Right atrium auricular region (tissue), 2 donors: ENCODE measurements around the gene ZDHHC21. TPM values are rescaled to one million over a fixed set of nuclear protein-coding genes. Genes with fewer than 3 reads are reported as not detected.

ENCODE experiments used
- DNase-seq: peaks from one replicate; pipeline ENCODE4 v3.0.0-alpha.2; 2019; ENCODE audit warnings: low spot score
- H3K27ac ChIP-seq, 2 donors: fragments of 200-600 bp; sonication (generic); 1 replicate in 1 of 2; 2 replicates in 1 of 2; pipeline ENCODE4 v1.5.1; 2016 to 2019
- H3K27me3 ChIP-seq, 2 donors: fragments of 200-600 bp; sonication (generic); one replicate each; pipeline versions ENCODE4 v1.5.1 to v1.6.0; 2017 to 2019
- H3K36me3 ChIP-seq: fragments of 200-600 bp; sonication (generic); one replicate; pipeline ENCODE4 v1.5.1; 2016
- H3K4me1 ChIP-seq, 2 donors: fragments of 200-600 bp; sonication (generic); one replicate each; pipeline versions ENCODE4 v1.5.1 to v1.6.0; 2017 to 2019
- H3K4me3 ChIP-seq, 2 donors: fragments of 200-600 bp; sonication (generic); 1 replicate in 1 of 2; 2 replicates in 1 of 2; pipeline ENCODE4 v1.5.1; 2017 to 2019; ENCODE audit warnings: mild to moderate bottlenecking in 1 of 2, moderate library complexity in 1 of 2
- H3K9me3 ChIP-seq, 2 donors: fragments of 200-600 bp; sonication (generic); one replicate each; pipeline ENCODE4 v1.5.1; 2019
- total RNA-seq, 2 donors: library from RNA; depleted of rRNA; stranded (reverse); fragments of >200 nt; gene quantifications; one replicate each; pipeline ENCODE4 v1.1.0, GENCODE V29; 2016
- TF ChIP-seq, protein P1 (sequence below), 2 donors: fragments of 200-600 bp; sonication (generic); IDR thresholded peaks; one replicate each; pipeline ENCODE4 v1.5.1; 2019; ENCODE audit warnings: antibody characterized with exemption in 2 of 2

The ZDHHC21 gene
- total RNA-seq, 2 donors from 2014 or later: 8.0 to 12.1 TPM

DNA sequence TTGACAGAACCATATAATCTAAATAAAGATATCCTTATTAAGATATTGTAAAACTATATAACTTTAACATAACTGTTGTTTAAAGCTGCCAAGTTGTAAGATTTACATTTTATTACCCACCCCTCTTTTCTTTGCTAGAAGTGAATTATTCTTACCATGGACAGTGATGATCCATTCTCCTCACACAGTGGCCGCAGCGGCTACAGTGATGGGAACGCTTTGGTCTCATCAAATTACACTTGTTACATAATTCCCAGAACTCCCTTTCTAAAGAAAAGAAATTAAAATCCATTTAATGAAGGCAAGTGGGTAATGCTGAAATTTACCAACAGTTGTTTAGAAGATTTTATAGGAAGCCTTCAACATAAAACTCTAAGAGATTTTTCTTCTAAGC is 31.2 kb downstream of the ZDHHC21 start:
- Histone ChIP-seq H3K9me3 (no peaks in the 10 kb centered on the region), H3K36me3 (no peaks in the 10 kb centered on the region), H3K4me3 (no peak overlapping the region), H3K27ac (no peak overlapping the region), H3K27me3 (no peaks in the 10 kb centered on the region), H3K4me1 (no peaks in the 10 kb centered on the region)
- TF ChIP-seq, protein P1, sequence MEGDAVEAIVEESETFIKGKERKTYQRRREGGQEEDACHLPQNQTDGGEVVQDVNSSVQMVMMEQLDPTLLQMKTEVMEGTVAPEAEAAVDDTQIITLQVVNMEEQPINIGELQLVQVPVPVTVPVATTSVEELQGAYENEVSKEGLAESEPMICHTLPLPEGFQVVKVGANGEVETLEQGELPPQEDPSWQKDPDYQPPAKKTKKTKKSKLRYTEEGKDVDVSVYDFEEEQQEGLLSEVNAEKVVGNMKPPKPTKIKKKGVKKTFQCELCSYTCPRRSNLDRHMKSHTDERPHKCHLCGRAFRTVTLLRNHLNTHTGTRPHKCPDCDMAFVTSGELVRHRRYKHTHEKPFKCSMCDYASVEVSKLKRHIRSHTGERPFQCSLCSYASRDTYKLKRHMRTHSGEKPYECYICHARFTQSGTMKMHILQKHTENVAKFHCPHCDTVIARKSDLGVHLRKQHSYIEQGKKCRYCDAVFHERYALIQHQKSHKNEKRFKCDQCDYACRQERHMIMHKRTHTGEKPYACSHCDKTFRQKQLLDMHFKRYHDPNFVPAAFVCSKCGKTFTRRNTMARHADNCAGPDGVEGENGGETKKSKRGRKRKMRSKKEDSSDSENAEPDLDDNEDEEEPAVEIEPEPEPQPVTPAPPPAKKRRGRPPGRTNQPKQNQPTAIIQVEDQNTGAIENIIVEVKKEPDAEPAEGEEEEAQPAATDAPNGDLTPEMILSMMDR (IDR thresholded peaks at IDR 0.05): no peak
- no peak for DNase-seq

DNA sequence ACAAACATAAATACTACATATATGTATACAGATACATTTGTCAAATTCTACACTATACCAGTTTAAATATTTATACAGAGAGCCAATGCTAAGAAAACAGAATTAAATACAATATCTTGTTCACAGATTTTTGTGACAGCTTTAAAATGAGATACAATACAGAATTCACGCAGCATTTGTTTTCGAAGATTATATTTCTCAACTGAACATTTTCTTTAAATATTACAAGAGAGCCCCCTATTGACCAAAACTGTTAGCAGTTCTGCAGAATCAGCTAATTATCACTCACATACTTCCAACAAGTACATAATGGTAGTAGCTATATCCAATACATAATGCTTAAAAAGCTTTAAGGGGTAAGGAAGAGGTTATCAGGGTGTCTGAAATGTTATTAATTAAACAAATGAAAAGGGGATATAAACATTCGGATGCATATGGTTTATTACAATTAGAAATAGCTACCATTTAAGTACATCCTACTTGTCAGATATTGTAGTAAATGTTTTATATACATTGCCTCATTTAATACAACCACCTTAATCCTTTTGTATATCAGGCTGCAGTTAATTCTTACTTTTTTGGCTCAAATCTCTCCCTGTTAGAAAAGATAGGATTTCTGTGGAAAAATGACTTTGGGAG is 31.7 kb downstream of the ZDHHC21 start:
- Histone ChIP-seq H3K36me3 (no peaks in the 10 kb centered on the region), H3K27ac (no peak overlapping the region), H3K4me1 (no peaks in the 10 kb centered on the region), H3K4me3 (no peak overlapping the region), H3K27me3 (no peaks in the 10 kb centered on the region), H3K9me3 (no peaks in the 10 kb centered on the region)
- no peak for DNase-seq
- TF ChIP-seq, protein P1 (IDR thresholded peaks at IDR 0.05): peak; percentile 50 to 59

DNA sequence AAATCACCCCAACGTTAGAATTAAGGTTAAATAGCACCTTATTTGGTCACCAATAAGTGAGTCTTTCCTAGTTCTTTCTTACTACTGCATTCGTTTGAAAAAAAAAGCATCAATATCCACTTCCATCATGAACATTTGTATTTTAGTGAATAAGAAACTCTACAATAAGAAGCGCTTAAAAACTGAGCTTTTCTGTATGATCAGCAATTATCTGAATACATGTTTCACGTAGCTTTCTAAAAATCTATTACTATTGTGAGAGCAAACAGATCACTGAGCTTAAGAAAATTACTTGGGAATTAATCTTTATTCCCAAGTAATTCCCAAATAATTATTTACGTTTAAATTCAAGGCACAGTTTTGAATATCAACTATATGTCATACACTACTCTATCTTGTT is 32.5 kb downstream of the ZDHHC21 start:
- Histone ChIP-seq H3K27ac (no peak overlapping the region), H3K36me3 (no peaks in the 10 kb centered on the region), H3K27me3 (no peaks in the 10 kb centered on the region), H3K9me3 (peaks cover 0 to 7% of the 10 kb centered on the region in 2 donors), H3K4me1 (no peaks in the 10 kb centered on the region), H3K4me3 (no peak overlapping the region)
- TF ChIP-seq, protein P1 (IDR thresholded peaks at IDR 0.05): no peak
- no peak for DNase-seq

DNA sequence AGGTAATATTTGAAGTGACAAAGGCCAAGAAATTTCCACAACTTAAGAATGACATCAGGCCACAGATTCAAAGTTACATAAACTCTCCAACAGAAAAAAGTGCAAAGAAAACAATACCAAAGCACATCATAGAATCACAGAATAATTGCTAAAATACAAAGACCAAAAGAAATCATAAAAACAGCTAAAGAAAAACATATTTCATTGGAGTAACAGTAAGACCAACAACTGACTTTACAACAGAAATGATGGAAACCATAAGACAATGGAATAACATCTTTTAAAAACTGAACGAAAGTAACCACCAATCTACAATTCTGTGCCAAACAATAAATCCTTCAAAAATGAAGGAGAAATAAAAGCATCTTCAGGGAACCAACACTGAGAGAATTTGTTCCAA is 38.3 kb downstream of the ZDHHC21 start:
- H3K4me1 ChIP-seq: no peaks in the 10 kb centered on the region
- H3K9me3 ChIP-seq: peaks cover 5 to 23% of the 10 kb centered on the region in 2 donors
- TF ChIP-seq, protein P1 (IDR thresholded peaks at IDR 0.05): no peak
- no peak overlapping the region for H3K27ac ChIP-seq
- H3K4me3 ChIP-seq: no peak overlapping the region
- H3K36me3 ChIP-seq: no peaks in the 10 kb centered on the region
- no peaks in the 10 kb centered on the region for H3K27me3 ChIP-seq
- DNase-seq: no peak

DNA sequence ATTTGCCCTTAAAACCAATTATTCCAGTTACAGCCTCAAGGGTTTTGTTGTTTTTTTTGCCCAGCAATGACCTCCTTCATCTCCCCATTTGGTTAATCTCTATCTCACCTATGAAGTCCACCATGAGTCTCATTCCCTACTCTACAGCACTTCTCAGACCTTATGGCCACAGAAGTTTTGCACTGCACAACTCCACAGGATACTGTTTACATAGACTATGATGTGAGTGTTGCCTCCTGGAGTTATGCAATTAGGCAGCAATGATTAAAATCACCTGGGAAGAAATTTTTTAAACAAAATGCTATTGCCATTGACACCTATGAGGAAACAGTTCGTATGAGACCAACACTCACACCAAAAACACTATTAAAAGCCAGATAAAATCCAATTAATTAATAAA is 39.7 kb downstream of the ZDHHC21 start:
- no peak overlapping the region for H3K27ac ChIP-seq
- no peaks in the 10 kb centered on the region for H3K27me3 ChIP-seq
- H3K36me3 ChIP-seq: no peaks in the 10 kb centered on the region
- no peak overlapping the region for H3K4me3 ChIP-seq
- H3K4me1 ChIP-seq: no peaks in the 10 kb centered on the region
- DNase-seq: no peak
- TF ChIP-seq, protein P1 (IDR thresholded peaks at IDR 0.05): no peak
- peaks cover 5 to 23% of the 10 kb centered on the region in 2 donors for H3K9me3 ChIP-seq
